DMS153 (cell line): Measurements from ENCODE around the gene MPRIP.

ENCODE experiments used
- DNase-seq: peaks from one replicate; lab custom pipeline; 2025; lab: John Stamatoyannopoulos, UW

The MPRIP gene

DNA sequence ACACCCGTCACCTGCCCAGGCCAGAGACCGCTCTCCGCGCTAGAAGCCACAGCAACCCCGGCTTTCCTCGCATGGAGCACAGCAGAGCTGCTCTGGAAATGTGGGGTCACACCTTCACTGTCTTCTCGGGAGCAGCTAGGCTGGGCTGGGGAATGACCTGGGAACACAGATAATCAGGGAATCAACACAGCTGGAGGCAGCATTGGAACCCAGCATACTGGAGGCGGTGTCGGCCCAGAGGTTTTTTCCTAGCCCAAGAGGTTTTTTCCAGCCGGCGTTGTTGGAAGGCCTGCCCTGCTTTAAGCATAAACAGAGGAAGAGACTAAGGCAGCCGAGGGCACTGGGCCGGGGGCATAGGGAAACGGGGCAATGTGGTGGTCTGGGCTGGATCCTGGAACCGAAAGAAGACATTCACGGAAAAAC lies 164.7 kb downstream of the MPRIP start:
- no peak for DNase-seq

DNA sequence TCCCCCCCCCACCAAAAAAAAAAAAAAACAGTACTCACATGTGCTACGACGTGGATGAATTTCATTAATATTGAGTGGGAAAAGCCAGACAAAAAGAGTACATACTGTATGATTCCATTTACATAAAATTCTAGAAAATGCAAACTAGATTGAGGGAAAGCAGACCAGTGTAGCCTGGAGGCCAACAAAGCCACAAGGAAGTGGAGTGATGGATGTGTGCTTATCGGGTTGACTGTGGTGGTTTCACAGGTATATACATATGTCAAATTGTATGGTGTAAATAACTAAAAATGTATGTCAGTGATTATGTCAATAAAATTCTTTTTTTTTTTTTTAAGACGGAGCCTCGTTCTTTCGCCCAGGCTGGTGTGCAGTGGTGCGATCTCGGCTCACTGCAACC lies 165.7 kb downstream of the MPRIP start:
- DNase-seq = no peak

DNA sequence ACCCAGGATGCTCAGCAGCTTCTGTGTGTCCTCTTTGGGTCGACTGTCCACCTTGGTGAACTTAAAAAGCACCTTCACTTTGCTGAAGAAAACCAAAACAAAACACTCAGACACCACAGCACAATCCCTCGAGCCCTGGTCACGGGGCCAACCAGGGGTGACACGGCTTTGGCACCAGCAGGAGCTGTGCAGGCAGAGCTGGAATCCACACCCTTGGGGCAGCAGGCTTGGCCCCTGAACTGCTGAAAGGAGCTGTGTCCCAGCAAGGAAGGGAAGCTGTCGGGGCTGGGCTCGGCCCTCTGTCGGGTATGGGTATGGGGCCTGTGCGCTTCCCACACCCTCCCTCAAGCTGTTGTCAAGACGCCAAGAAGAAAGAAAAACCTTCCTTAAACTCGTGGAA lies 171.5 kb downstream of the MPRIP start:
- no peak for DNase-seq

DNA sequence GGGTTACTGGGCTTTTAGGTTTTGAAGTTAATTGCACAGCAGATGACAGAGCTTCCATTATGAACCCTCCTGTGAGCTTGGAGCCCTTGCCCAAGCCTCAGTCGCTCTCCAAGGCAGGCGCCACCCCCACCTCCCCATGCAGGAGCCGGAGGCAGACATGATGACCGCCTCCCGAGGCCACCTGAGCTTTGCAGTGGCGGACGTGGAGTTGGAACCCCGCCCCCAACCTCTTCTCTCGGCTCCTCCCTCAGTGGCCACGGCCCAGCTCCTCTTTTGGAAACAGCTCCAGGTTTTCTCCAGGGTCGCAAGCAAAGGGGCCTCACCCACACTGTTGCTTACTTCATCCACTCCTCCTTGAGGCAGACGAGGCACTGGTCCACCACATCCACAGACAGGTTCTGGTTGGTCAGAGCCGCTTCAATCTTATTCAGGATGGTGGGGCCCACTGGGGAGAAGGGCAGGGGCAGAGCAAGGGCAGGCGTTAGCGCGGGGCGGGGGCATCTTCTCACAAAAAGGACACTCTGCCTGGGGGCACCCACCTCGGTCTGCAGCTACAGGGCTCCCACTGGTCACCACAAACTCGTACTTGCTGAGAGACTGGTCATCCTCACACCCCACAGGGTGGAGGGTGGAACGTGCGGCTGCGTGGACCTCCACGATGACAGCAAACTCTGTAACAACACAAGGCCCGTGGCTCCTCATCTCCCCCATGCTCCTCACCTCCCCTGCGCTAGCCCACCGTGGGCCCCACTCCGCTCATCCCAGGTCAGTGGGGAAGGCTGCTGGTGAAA lies 172.6 kb downstream of the MPRIP start:
- DNase-seq = no peak

DNA sequence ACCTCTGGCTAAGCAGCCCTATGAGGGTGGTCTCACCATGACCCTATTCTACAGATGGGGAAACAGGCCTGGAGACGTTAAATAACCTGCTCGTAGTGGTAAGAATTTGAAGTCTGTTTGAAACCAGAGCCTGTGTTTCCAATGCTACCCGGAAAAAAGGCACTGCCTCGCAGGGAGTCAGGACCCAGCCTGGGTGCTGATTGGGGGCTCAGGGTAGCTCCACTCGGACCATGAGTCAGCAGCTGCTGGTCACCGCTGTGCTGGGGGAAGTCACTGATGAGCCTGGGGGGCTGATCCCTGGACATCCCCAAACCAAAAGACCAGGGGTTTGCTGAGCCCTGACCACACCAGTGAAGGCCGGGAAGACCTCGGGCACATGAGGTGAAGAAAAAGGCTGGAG lies 173.3 kb downstream of the MPRIP start:
- DNase-seq = no peak

DNA sequence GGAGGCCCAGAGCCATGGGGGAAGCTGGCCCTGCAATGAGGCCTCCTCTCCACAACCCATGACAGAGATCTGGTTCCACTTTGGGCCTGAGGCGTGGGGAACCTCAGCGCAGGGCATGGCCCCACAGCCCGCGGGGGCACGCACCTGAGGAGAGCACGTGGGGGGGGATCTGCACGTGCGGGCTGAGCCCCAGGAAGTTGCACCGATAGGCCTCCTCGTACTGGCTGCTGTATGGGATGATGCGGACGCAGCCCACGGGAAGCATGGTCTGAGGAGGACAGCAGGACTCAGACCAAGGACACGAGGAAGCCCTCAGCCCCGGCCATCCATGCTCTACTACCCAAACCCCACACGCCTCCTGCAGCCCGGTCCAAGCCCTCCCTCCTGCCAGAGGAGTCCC lies 174.0 kb downstream of the MPRIP start:
- no peak for DNase-seq

DNA sequence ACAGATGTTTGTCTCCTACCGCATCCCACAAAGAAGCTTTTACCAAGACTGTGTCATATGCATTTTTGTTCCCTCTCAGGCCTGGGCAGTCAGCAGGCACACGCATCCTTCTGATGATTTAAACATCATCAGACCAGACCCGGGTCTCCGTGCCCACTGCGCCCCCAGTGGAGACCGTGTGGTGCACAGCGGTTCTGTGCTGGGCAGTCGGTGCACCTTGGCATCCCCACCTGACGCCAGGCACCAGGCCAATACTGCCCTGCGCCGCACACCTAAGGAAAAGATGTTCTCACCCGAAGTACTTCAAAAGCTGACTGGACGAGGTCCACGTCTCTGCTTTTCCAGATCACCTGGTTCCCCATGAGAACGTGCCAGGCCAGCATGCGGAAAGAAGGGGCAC lies 174.5 kb downstream of the MPRIP start:
- DNase-seq = no peak

DNA sequence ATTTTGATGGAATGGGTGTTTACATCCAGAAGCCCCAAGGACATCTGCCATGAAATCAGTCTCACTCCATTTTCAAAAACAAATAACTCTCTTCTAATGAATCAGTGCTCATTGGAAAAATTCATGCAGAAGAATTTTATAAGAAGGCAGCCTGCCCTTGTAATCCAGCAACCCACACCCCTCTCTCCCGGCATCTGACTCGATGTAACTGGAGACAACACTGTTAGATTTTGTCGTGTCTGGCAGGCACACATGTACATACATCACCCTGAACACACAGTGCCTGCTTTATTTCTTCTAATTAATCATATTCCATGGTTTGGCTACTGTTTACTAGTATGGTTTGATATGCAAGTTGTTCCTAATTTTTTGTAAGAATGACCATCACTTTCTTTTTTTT lies 175.7 kb downstream of the MPRIP start:
- DNase-seq = no peak

DNA sequence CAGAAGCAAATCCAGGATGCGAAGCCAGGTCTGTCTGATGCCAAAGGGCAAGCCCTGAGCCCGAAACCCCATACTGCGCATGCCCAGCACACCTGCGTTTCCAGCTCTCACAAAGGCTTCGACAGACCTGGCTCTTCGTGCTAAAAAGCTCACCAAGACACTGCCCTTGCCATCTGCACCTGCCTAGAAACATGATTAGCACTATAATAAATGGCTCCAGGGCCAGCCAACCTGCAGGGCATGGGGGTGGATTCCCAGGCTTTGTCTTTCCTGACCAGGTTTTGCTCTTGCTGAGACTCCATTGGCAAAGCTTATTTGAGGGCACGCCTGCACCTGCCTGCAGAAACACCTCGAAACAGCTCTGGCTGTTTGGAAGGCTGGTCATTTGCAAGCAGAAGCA lies 178.3 kb downstream of the MPRIP start:
- DNase-seq = no peak

DNA sequence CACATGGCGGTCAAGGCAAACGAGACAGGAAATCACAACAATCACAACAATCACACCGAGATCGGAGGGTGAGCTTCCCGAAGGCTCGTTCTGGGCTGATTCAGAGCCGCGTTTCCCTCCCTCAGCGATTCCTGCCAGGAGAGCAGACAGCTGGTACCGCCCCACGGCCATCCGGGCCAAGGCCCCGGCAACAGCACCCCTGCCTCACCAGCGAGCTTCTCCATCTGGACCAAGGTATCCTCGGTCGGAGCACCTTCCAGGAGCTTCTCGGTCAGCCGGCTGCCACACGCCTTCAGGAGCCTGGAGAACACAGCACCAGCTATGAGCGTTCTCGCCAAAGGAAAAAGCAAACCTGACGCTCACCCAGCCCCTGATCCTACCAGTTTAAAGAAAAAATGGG lies 179.1 kb downstream of the MPRIP start:
- no peak for DNase-seq

DNA sequence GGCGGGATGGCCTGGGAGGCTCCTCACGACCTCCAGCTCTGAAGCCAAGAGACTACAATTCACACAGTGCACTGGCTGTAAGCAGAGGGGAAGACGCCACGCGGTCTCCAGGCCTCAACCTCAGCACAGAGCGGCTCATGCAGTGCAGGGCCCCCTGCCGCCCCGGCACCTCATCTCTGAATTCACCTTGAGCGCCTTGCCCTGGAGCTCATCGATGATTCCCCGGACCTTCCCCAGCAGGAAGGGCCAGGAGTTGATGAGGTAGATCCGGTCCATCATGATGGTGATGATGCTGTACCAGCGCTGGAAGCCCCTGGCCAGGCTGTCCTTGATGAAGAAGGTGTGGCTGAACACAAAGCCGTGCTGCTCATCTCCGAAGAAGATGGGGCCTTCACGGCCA lies 181.5 kb downstream of the MPRIP start:
- no peak for DNase-seq

DNA sequence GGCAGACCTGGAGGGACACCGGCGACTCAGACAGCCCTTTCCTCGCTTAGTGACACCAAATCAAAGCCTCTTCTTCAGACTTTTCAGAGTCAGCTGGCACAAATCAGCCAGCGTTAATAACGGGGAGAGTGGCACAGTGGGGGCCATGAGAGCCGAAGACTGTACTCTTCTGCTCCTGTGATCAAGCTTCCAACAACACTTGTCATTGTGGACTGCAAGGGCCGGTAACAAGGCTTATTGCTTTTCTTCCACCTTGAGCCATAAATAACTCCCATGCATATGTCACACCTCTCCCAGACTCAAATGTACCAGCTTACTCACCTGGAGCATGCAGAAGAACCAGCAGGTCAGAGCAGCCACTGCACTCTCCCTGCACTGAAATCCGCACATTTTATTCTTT lies 181.9 kb downstream of the MPRIP start:
- no peak for DNase-seq

DNA sequence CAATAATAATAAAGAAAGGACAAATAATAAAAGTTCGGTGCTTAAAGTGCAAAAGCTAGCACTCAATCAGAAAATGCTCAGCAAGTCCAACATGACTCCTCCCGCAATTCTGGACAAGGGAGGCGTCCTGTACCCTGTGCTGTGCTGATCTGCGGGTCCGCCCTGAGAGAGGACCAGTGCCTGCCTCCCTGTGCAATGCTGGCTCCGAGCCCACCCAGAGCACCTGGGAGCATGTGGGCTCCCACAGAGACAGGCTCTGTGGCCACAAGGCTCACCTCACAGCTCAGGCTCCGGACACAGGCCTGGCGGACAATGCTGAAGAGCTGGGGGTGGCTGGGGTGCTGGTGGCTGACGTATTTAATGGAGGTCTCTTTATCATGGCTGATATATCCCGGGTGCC lies 183.6 kb downstream of the MPRIP start:
- no peak for DNase-seq

DNA sequence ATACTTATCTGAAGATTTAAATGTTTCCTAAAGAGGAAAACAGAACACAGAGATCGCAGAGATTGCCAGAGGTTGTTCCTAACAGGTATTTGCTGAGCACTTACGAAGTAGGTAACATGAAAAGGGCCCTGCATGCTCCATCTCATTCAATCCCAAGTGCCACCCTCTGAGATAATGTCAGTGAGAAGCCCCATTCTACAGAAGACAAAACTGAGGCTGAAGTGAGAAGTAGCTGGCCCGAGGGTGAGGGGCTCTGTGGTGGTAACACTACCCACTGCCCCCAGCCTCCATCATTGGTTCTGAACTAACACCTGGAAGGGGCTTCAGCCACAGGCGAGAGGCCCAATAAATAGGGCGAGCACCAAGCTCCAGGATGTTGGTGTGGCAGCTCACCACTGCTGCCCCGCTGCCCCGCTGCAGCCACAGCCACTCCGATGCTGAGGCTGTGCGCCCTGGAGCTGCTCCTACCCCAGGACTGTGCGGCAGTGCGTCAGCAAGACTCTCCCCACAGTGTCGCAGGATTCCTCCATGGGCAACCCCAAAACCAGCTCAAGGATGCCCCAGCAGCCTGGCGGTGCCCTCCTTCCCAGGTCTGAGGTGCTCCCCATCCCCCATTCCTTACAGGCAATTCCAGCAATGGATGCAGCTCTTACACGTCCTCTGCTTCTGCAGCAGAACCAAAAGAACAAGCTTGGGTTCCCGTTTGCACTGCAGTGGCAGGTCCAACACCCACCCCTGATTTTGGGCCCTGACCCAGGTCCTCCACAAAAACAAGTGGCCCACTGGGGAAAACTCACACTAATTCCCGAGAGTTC lies 184.4 kb downstream of the MPRIP start:
- no peak for DNase-seq

DNA sequence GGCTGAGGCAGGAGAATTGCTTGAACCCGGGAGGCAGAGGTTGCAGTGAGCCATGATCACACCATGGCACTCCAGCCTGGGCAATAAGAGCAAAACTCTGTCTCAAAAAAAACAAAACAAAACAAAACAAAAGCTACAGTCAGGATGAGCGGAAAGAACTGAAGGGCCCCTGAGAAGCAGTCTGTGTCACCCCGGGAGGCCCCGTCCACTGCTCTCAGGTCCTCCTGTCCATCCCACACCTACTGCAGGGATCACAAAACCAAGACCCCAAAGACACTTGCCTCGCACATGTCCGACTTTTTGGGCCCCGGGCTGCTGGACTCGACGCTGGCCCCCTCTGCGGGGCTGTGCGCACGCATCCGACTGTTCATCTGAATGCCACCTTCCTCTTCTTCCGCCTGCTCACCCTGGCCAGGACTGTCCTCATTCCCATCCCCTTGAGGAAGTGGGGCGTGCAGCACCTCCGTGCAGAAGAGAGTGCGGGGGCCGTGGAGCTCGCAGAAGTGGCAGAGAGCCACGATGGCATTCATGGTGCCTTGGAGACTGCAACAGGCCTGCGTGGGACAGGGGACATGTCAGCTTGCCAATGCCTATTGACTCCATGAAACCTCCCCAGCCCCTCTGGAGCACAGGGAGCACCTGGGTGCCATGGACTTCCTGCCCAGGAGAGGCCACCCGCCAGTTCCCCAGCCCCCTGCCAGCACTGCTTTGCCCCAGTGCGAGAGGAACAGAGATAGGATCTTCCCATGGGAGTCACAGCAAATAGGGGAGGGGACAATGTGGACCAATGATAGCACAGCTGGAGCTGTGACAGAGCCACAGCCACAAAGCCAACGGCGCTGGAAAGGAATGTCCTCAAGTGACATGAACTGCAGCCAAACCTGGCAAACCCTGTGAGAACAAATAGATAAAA lies 185.6 kb downstream of the MPRIP start:
- DNase-seq = no peak

DNA sequence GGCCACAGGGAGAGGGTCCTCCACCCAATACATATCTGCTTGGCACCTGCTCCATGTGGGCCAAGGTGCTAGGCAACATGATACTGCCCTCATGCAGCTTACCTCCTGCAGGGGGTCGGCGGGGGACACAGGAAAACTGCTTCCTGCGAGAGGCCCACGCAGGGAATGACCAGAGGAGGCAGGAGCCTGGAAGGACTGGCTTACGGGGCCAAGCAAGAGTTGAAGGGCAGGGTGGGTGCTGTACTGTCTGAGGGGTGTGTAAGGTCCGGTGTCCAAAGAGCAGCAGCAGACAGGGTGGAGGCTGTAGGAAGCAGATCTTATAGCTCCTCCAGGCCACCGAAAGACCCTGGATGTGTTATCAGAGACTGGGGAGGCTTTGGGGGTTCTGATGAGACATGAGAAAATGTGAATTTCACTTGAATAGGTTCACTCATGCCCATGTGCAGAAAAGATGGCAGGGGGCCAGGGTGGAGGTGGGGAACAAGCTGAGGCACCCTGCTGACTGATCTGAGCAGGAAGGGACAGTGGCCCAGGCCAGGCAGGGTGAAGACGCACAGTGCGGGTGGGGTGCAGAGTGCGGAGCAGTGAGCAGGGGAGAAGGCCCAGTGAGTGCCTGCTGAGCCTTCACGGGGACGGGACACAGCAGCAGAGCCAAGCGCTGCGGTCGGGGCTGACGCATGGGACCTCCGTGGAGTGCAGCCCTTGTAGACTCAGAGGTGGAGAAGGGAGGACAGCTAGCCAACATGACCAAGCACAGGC lies 186.4 kb downstream of the MPRIP start:
- no peak for DNase-seq

DNA sequence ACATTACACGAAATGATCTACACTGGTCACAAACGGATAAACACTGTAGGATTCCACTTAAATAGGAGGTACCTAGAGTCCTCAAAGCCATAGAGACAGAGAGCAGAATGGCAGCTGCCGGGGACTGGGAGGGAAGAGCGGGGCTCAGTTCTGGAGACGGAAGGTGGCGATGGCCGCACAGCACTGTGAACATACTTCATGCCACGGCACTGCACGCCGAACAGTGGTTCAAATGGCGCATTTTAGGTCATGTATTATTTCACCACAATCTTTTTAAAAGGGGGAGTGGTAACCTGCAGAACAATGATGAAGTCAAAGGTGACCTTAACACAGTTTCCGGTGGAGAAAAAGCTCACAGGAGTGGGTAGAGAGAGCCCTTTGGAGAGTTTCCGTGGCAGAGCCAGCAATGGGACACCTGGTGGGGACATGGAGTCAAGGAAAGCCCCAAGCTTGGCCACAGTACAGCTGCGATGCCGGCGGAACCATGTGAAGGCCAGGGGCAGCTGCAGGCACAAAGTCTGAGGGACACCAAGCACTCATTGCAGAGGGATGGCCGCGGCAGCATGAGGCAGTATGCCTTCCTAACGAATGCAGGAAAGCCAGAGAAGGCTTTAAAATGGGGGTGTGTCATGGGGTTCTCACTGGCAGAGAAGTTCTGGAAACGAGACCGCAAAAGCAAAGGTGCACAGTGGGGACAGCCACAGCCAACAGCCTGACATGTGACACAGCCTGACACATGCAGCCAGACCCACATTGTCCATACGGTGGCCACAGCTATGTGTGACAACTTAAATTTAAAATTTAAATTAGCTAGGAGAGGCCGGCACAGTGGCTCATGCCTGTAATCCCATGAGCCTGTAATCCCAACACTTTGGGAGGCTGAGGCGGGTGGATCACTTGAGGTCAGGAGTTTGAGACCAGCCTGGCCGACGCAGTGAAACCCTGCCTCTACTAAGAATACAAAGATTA lies 187.4 kb downstream of the MPRIP start:
- no peak for DNase-seq

DNA sequence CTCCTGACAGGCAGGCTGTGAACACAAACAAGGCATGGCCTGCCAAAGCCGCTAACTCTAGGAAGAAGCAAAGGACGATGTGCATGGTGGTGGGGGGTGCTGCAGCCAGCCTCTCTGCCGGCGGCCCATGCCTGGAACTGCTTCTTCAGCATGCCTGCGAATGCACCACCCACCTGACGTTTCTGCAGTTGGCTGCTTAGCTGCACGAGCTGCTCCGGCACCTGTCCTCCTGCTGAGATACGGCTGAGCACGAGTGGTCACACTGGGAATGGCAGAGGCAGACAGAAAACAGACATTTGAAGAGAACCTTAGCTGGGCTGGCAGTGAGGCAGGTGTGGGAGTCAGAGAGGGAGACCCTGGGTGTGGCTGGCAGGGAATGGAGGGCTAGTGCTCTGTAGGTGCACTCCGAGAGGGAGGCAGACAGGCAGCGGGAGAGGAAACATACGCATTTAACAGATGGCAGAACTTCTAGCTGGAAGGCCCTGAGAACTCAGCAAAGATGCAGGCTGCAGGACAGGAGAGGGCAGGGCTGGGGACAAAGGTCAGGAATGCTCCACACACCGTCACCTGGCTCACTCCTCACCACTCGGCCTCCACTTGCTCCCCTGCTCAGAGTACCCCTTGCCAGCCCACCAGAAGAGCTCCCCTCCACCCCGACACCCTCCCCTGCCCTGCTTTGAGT lies 189.5 kb downstream of the MPRIP start:
- DNase-seq = no peak

DNA sequence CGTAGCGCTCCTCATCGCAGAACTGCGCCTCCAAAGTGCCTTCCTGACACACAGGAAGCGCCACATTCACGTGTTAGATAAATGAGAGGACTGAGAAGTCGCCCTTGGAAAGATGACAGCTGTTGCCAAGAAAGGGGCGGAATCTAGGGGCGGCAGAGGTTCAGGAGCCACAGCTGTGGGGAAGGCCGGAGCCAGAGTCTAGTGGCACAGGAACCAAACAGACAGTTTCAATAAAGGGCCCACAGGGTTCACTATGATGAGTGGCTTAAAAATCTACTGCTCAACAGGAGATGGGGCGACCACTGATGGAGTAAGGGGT lies 190.0 kb downstream of the MPRIP start:
- DNase-seq = no peak
